Measurements from ENCODE around the gene KY. TPM values are rescaled to one million over a fixed set of nuclear protein-coding genes. Genes with fewer than 3 reads are reported as not detected.

Gene KY
- polyA plus RNA-seq, 3 donors: 0.03 to 0.09 TPM; not detected in 1

DNA sequence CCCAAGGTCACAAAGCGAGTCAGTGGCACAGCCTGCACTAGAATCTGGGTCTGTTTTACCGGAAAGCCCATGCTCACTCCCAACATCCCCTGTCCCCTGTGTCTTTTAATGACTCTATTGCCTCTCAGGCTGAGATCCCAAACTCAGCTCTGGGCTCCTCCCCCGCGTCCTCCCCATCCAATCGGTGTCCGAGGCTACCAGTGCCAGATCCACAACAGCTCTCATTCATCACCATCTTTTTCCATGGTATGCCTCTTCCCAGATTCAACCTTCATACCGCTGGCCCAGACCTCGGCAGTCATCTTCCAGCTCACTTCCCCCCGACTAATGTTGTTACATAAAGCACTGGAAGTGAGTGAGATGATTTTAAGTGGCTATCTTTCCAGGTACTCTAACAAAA lies 16.1 kb upstream of the KY start:
- Histone ChIP-seq H3K9me3 (replicated peaks in 1 of 2; ENCODE audit: control insufficient read depth in 1 of 2, insufficient read depth in 1 of 2, low read length in 2 of 2) (no peaks in the 10 kb centered on the region), H3K4me1 (ENCODE audit: control insufficient read depth in 1 of 2, insufficient read depth in 2 of 2, low read length in 2 of 2) (no peaks in the 10 kb centered on the region), H3K9ac (ENCODE audit: insufficient read depth, low read length, poor library complexity, severe bottlenecking) (no peak overlapping the region), H3K27me3 (ENCODE audit: control insufficient read depth in 2 of 2, insufficient read depth in 2 of 2, low read length in 2 of 2) (no peaks in the 10 kb centered on the region), H4K20me1 (ENCODE audit: insufficient read depth, low read length) (no peaks in the 10 kb centered on the region), H3K36me3 (replicated peaks in 1 of 2; ENCODE audit: control insufficient read depth in 1 of 2, insufficient read depth in 2 of 2, low read length in 2 of 2) (no peaks in the 10 kb centered on the region), H3K4me3 (replicated peaks in 1 of 3; ENCODE audit: low read depth in 2 of 3, low read length in 3 of 3) (no peak overlapping the region), H2AFZ (ENCODE audit: insufficient read depth, low read depth, low read length, poor library complexity, severe bottlenecking) (no peak overlapping the region), H3K79me2 (ENCODE audit: insufficient read depth, low read length) (no peaks in the 10 kb centered on the region), H3K27ac (ENCODE audit: low read depth in 1 of 2, low read length in 2 of 2) (no peak overlapping the region), H3K4me2 (replicated peaks; ENCODE audit: extremely low read depth, low read length, poor library complexity, severe bottlenecking) (no peak overlapping the region)
- Mint-ChIP-seq H3K27me3 (ENCODE audit: low read depth in 3 of 3) (peaks cover 3 to 13% (median 6%) of the 10 kb centered on the region in 3 donors), H3K36me3 (no peaks in the 10 kb centered on the region), H3K4me3 (no peak overlapping the region), H3K4me1 (no peaks in the 10 kb centered on the region), H3K27ac (no peak overlapping the region), H3K9me3 (peaks cover 0 to 4% (median 0%) of the 10 kb centered on the region in 7 donors)
- TF ChIP-seq, protein P1, sequence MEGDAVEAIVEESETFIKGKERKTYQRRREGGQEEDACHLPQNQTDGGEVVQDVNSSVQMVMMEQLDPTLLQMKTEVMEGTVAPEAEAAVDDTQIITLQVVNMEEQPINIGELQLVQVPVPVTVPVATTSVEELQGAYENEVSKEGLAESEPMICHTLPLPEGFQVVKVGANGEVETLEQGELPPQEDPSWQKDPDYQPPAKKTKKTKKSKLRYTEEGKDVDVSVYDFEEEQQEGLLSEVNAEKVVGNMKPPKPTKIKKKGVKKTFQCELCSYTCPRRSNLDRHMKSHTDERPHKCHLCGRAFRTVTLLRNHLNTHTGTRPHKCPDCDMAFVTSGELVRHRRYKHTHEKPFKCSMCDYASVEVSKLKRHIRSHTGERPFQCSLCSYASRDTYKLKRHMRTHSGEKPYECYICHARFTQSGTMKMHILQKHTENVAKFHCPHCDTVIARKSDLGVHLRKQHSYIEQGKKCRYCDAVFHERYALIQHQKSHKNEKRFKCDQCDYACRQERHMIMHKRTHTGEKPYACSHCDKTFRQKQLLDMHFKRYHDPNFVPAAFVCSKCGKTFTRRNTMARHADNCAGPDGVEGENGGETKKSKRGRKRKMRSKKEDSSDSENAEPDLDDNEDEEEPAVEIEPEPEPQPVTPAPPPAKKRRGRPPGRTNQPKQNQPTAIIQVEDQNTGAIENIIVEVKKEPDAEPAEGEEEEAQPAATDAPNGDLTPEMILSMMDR (IDR thresholded peaks at IDR 0.05): no peak
- no peak for DNase-seq
- 94% methylated on average over 6 of the region's 9 CpGs for WGBS (ENCODE audit: insufficient coverage)
- intact Hi-C loops (cut with micrococcal nuclease): no loop called here

DNA sequence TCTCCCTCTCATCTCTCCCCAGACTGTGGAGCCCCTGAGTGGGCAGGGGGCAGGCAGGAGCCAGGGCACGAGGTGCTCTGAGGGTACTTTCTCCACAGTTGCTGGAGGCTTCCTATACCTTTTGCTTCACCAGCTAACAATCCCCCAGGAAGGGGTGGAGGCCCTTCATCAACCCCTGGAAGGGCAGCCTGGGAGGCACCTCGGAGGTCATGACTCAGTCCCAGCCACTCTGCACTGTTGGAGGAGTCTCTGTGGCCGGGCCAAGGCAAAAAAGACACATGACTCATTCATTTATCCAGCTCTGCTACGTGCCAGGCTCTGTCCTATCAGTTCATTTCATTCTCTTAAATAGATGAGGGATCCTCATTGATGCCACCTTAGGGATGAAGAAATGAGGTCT lies 15.6 kb upstream of the KY start:
- no peak overlapping the region for H3K4me3 ChIP-seq (replicated peaks in 1 of 3; ENCODE audit: low read depth in 2 of 3, low read length in 3 of 3)
- intact Hi-C loops (cut with micrococcal nuclease): no loop called here
- 86% methylated on average over 2 of the region's 4 CpGs for WGBS (ENCODE audit: insufficient coverage)
- Mint-ChIP-seq H3K36me3 (no peaks in the 10 kb centered on the region), H3K27ac (no peak overlapping the region), H3K27me3 (ENCODE audit: low read depth in 3 of 3) (peaks cover 3 to 13% (median 6%) of the 10 kb centered on the region in 3 donors), H3K4me3 (no peak overlapping the region), H3K4me1 (no peaks in the 10 kb centered on the region), H3K9me3 (peaks cover 0 to 4% (median under 1%) of the 10 kb centered on the region in 7 donors)
- no peak overlapping the region for H3K27ac ChIP-seq (ENCODE audit: low read depth in 1 of 2, low read length in 2 of 2)
- no peak overlapping the region for H3K9ac ChIP-seq (ENCODE audit: insufficient read depth, low read length, poor library complexity, severe bottlenecking)
- H3K79me2 ChIP-seq (ENCODE audit: insufficient read depth, low read length): no peaks in the 10 kb centered on the region
- H2AFZ ChIP-seq (ENCODE audit: insufficient read depth, low read depth, low read length, poor library complexity, severe bottlenecking): no peak overlapping the region
- TF ChIP-seq, protein P1 (IDR thresholded peaks at IDR 0.05): no peak
- no peak overlapping the region for H3K4me2 ChIP-seq (replicated peaks; ENCODE audit: extremely low read depth, low read length, poor library complexity, severe bottlenecking)
- DNase-seq: no peak
- H3K27me3 ChIP-seq (ENCODE audit: control insufficient read depth in 2 of 2, insufficient read depth in 2 of 2, low read length in 2 of 2): no peaks in the 10 kb centered on the region
- H3K9me3 ChIP-seq (replicated peaks in 1 of 2; ENCODE audit: control insufficient read depth in 1 of 2, insufficient read depth in 1 of 2, low read length in 2 of 2): no peaks in the 10 kb centered on the region
- no peaks in the 10 kb centered on the region for H3K4me1 ChIP-seq (ENCODE audit: control insufficient read depth in 1 of 2, insufficient read depth in 2 of 2, low read length in 2 of 2)
- no peaks in the 10 kb centered on the region for H3K36me3 ChIP-seq (replicated peaks in 1 of 2; ENCODE audit: control insufficient read depth in 1 of 2, insufficient read depth in 2 of 2, low read length in 2 of 2)
- H4K20me1 ChIP-seq (ENCODE audit: insufficient read depth, low read length): no peaks in the 10 kb centered on the region

All from CD14-positive monocyte (primary cell).